ENCODE results near the gene AHCTF1. TPM values are rescaled to one million over a fixed set of nuclear protein-coding genes. Genes with fewer than 3 reads are reported as not detected.
"Not testable (repeated sequence)": the region's sequence is repeated elsewhere in the genome, so short reads cannot be mapped to it uniquely, and the experiment has no call there.

Gene AHCTF1
- total RNA-seq, 1 experiment from 2014 or later = 43.4 TPM

GRCh38 chr1:246893191-246893939, 38.4 kb downstream of the AHCTF1 start:
- Histone ChIP-seq H3K36me3 (replicated peaks; ENCODE audit: control insufficient read depth, insufficient read depth, low read length) (peaks cover 15% of the 10 kb centered on the region), H3K4me3 (ENCODE audit: insufficient read depth, low read depth, low read length) (no peak overlapping the region), H3K27me3 (ENCODE audit: control insufficient read depth, insufficient read depth, low read length) (no peaks in the 10 kb centered on the region)
- no peak for DNase-seq

DNA sequence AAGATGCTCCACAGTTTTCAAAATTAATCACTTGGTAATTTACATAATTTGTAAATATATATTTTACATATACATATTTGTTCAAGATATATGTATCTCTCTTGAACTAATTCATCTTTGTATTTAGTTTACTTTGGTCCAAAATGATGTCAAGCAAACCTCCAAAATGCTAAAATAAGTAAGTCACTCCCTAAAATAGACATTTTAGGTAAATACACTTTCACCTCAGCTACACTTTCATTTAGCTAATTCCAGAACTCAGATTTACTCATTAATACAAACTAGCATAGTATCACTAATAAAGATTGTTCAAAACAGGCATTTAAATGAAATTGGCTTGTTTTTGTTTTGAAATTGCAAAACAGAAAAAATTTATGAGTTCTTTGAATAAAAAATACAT, 40.6 kb downstream of the AHCTF1 start:
- Histone ChIP-seq H3K36me3 (replicated peaks; ENCODE audit: control insufficient read depth, insufficient read depth, low read length) (peaks cover 18% of the 10 kb centered on the region), H3K27me3 (ENCODE audit: control insufficient read depth, insufficient read depth, low read length) (no peaks in the 10 kb centered on the region), H3K4me3 (ENCODE audit: insufficient read depth, low read depth, low read length) (no peak overlapping the region)
- no peak for DNase-seq

- H3K4me3 ChIP-seq (ENCODE audit: insufficient read depth, low read depth, low read length) = no peak overlapping the region
- H3K36me3 ChIP-seq (replicated peaks; ENCODE audit: control insufficient read depth, insufficient read depth, low read length) = peaks cover 15% of the 10 kb centered on the region
- no peaks in the 10 kb centered on the region for H3K27me3 ChIP-seq (ENCODE audit: control insufficient read depth, insufficient read depth, low read length)
- DNase-seq = no peak
Measured at GRCh38 chr1:246888522-246888921, 43.2 kb downstream of the AHCTF1 start.

DNA sequence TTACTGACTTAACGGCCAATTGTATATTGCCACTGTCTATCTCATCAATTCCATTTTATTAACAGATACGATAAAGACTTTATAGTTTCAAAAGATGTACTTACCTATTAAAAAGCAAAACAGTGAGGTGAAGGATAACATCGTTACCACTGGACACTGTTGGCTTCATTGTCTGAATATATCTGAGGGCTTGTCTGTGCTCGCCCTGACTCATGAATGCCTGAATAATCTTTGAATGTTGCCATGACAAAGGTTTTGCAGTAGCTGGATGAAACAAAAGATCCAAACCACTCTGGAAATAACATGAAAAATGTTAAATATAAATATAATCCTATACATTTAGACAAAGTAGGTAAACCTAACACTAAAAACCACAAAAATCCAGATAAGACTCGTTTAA, 46.4 kb downstream of the AHCTF1 start:
- peaks cover 14% of the 10 kb centered on the region for H3K36me3 ChIP-seq (replicated peaks; ENCODE audit: control insufficient read depth, insufficient read depth, low read length)
- not testable (repeated sequence) for DNase-seq; H3K4me3 ChIP-seq (ENCODE audit: insufficient read depth, low read depth, low read length); H3K27me3 ChIP-seq (ENCODE audit: control insufficient read depth, insufficient read depth, low read length)

DNA sequence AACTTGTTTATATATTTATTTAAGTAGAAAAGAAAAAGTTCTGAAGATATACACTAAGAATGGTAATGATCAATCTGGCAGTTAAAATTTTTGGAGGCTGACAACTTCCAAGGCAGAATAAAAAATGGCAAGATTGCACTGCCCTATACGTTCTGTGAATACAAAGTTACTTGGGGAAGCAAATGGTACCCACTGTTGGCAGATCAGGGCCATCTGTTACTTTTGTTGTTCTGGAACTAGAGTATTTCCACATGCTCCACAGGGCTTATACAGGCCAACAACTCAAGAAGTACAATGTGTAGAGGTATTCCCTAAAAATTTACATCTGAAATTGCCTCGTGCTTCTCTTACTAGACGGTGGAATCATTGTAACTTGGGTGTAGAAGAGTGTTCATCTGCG, 53.2 kb downstream of the AHCTF1 start:
- Histone ChIP-seq H3K36me3 (replicated peaks; ENCODE audit: control insufficient read depth, insufficient read depth, low read length) (peaks cover 8% of the 10 kb centered on the region), H3K4me3 (ENCODE audit: insufficient read depth, low read depth, low read length) (no peak overlapping the region), H3K27me3 (ENCODE audit: control insufficient read depth, insufficient read depth, low read length) (no peaks in the 10 kb centered on the region)
- no peak for DNase-seq

GRCh38 chr1:246876431-246876830, 55.3 kb downstream of the AHCTF1 start:
- Histone ChIP-seq H3K27me3 (ENCODE audit: control insufficient read depth, insufficient read depth, low read length) (no peaks in the 10 kb centered on the region), H3K36me3 (replicated peaks; ENCODE audit: control insufficient read depth, insufficient read depth, low read length) (peaks cover 8% of the 10 kb centered on the region), H3K4me3 (ENCODE audit: insufficient read depth, low read depth, low read length) (no peak overlapping the region)
- DNase-seq = no peak

DNA sequence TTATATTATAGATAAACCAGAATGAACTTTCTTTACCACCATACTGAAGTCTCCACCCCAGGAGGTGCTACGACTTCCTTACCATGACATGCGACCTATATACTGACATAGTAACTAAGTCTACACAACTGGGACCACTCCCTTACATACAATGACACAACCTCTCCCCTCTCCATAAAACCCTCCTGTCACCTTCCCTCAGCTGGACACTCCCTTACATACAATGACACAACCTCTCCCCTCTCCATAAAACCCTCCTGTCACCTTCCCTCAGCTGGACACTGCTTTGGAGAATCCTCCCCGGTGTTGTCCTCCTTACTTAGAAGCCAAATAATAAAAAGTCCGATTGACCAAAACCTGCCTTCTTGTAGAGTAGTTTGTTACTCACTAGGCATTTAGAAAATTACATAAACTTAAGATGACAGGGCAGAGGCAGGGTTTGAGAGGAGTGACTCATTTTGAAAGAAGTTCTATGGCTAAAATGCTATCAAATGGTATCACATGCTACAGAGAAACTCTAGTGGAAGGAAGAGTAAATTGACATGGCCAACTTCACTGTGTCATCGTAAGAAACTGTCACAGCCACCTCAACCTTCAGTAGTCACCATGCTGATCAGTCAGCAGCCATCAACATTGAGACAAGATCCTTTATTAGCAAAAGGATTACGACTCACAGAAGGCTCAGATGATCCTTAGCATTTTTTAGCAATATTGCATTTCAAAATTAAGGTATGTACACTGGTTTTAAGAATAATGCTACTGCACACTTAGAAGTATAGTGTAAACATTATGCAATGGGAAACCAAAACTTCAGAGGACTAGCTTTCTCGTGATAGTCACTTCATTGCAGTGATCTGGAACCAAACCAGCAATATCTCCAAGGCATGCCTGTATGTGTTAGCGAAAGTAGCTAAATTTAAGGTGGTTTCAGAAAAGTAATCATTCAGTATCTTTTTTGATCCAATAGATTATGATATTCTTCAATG, 56.4 kb downstream of the AHCTF1 start:
- Histone ChIP-seq H3K27me3 (ENCODE audit: control insufficient read depth, insufficient read depth, low read length) (no peaks in the 10 kb centered on the region), H3K4me3 (ENCODE audit: insufficient read depth, low read depth, low read length) (no peak overlapping the region), H3K36me3 (replicated peaks; ENCODE audit: control insufficient read depth, insufficient read depth, low read length) (peaks cover 8% of the 10 kb centered on the region)
- DNase-seq = no peak

GRCh38 chr1:246865921-246866320, 65.8 kb downstream of the AHCTF1 start:
- H3K36me3 ChIP-seq (replicated peaks; ENCODE audit: control insufficient read depth, insufficient read depth, low read length) = peaks cover 6% of the 10 kb centered on the region
- DNase-seq = no peak
- H3K27me3 ChIP-seq (ENCODE audit: control insufficient read depth, insufficient read depth, low read length) = no peaks in the 10 kb centered on the region
- H3K4me3 ChIP-seq (ENCODE audit: insufficient read depth, low read depth, low read length) = no peak overlapping the region

- H3K36me3 ChIP-seq (replicated peaks; ENCODE audit: control insufficient read depth, insufficient read depth, low read length) = peaks cover 10% of the 10 kb centered on the region
- not testable (repeated sequence) for H3K4me3 ChIP-seq (ENCODE audit: insufficient read depth, low read depth, low read length); H3K27me3 ChIP-seq (ENCODE audit: control insufficient read depth, insufficient read depth, low read length); DNase-seq
Measured at GRCh38 chr1:246863791-246864190, 68.0 kb downstream of the AHCTF1 start.

DNA sequence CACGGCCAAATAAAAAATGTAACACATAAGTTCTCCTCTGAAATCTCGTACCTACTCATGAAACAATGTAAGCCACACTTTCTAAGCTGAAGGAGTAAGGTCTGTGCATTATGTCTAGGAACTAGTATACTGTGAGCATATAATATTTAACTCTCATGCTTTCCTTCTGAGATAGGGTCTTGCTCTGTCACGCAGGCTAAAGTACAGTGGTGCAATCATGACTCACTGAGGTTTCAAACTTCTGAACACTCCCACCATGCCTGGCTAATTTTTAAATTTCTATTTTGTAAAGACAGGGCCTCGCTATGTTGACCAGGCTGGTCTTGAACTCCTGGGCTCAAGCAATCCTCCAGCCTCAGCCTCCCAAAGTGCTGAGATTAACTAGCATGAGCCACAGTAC, 71.3 kb downstream of the AHCTF1 start:
- DNase-seq = no peak
- no peak overlapping the region for H3K4me3 ChIP-seq (ENCODE audit: insufficient read depth, low read depth, low read length)
- H3K36me3 ChIP-seq (replicated peaks; ENCODE audit: control insufficient read depth, insufficient read depth, low read length) = peaks cover 12% of the 10 kb centered on the region
- no peaks in the 10 kb centered on the region for H3K27me3 ChIP-seq (ENCODE audit: control insufficient read depth, insufficient read depth, low read length)

DNA sequence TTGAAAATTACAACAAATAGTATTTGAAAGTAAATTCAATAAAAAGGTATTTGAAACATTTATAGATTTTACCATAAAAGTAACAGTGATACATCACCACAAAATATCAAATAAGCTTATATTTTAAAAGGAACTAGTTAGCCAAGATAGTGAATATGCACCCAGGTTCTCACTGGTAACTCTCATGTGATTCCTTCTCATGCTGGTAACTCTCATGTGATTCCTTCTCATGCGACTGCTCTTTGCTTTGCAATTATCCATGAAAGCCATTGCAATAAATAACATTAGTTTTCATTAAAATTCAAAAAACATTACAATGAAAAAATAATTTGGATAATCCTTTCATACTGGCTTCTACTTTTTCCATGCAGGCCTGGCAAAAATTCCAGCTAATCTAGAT, 75.4 kb downstream of the AHCTF1 start:
- DNase-seq = no peak
- peaks cover 14% of the 10 kb centered on the region for H3K36me3 ChIP-seq (replicated peaks; ENCODE audit: control insufficient read depth, insufficient read depth, low read length)
- H3K27me3 ChIP-seq (ENCODE audit: control insufficient read depth, insufficient read depth, low read length) = no peaks in the 10 kb centered on the region
- no peak overlapping the region for H3K4me3 ChIP-seq (ENCODE audit: insufficient read depth, low read depth, low read length)

DNA sequence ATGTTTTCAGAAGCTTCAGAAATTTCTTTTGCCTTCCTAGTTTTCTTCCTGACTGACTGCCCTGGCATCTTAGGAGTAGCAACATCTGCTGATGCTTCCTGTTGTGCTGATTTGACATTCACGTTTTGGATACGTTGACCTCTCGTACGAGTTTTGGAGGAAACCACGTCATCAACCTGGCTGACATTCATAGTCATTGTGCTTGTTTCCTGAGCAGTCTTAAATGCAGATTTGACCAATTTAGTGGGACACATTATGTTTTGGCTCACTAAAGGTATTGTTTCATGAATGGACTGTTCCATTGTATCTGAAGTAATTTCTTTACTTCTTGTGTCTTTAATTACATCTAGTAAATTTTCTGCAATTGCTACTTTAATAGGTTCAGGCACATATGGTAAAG, 81.1 kb downstream of the AHCTF1 start:
- not testable (repeated sequence) for H3K36me3 ChIP-seq (replicated peaks; ENCODE audit: control insufficient read depth, insufficient read depth, low read length); H3K27me3 ChIP-seq (ENCODE audit: control insufficient read depth, insufficient read depth, low read length); DNase-seq; H3K4me3 ChIP-seq (ENCODE audit: insufficient read depth, low read depth, low read length)

DNA sequence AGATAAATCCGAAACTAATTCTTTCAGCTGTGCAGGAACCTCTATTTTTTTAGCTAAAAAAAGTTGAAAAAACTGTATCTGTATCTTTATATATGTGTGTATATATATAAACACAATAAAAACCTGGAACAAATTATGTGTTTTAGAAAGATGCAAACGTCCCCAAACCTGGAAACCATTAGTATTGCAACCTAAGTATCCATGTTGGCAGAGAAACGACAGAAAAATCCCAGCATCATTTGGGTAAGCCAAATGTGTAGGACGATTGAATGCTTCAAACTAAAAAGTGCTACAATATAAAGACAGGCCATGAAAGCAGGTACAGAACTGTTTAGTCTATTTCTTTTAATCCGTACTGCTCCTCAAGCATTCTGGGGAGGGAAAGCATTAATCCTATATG, 87.9 kb downstream of the AHCTF1 start:
- Histone ChIP-seq H3K36me3 (replicated peaks; ENCODE audit: control insufficient read depth, insufficient read depth, low read length) (peaks cover 2% of the 10 kb centered on the region), H3K4me3 (ENCODE audit: insufficient read depth, low read depth, low read length) (no peak overlapping the region), H3K27me3 (ENCODE audit: control insufficient read depth, insufficient read depth, low read length) (no peaks in the 10 kb centered on the region)
- no peak for DNase-seq

DNA sequence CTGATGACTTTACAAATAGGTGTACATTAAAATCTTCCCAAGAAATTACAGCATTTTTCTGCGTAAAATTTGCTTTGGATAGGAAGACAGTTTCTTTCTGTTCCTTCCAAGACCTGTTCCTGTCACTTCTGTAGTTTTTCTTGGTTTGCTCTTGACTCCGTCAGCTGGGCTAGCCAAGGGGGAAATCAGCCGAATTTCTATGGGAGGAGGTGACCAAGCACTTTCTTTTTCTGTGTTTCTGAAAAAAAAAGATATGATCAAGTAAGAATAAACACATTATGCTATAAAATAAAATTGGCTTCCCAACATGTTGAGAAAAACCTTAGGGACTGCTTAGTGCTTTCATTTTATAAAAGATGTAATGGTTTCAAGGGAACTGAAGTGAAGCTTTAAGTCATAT, 91.0 kb downstream of the AHCTF1 start:
- H3K27me3 ChIP-seq (ENCODE audit: control insufficient read depth, insufficient read depth, low read length); H3K36me3 ChIP-seq (replicated peaks; ENCODE audit: control insufficient read depth, insufficient read depth, low read length); DNase-seq; H3K4me3 ChIP-seq (ENCODE audit: insufficient read depth, low read depth, low read length): not testable (repeated sequence)

DNA sequence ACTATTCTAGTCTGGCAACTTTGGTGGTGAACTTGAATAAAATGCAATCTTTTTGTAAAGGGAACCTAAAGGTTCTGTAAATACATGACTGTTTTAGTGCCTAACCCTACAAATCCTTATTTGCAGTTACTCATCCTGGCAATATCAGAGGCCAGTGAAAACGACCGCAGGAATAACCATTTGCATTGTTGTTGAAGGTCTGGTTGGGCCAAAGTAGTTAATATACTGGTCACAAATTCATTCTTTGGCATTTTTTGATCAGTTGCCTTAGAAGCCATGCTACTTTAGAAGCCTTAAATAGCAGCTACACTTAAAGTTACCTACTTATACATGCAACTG, 93.7 kb downstream of the AHCTF1 start:
- no peak for DNase-seq
- no peaks in the 10 kb centered on the region; the same call in none of the 2 replicates for H3K36me3 ChIP-seq (replicated peaks; ENCODE audit: control insufficient read depth, insufficient read depth, low read length)
- no peaks in the 10 kb centered on the region for H3K27me3 ChIP-seq (ENCODE audit: control insufficient read depth, insufficient read depth, low read length)
- H3K4me3 ChIP-seq (ENCODE audit: insufficient read depth, low read depth, low read length) = no peak overlapping the region
